ENCODE measurements around the gene FBXL13. TPM values are rescaled to one million over a fixed set of nuclear protein-coding genes. Genes with fewer than 3 reads are reported as not detected.

The FBXL13 gene
- polyA plus RNA-seq, 1 of the 3 experiments (the other 2 are of a cell fraction) = 1.1 TPM

DNA sequence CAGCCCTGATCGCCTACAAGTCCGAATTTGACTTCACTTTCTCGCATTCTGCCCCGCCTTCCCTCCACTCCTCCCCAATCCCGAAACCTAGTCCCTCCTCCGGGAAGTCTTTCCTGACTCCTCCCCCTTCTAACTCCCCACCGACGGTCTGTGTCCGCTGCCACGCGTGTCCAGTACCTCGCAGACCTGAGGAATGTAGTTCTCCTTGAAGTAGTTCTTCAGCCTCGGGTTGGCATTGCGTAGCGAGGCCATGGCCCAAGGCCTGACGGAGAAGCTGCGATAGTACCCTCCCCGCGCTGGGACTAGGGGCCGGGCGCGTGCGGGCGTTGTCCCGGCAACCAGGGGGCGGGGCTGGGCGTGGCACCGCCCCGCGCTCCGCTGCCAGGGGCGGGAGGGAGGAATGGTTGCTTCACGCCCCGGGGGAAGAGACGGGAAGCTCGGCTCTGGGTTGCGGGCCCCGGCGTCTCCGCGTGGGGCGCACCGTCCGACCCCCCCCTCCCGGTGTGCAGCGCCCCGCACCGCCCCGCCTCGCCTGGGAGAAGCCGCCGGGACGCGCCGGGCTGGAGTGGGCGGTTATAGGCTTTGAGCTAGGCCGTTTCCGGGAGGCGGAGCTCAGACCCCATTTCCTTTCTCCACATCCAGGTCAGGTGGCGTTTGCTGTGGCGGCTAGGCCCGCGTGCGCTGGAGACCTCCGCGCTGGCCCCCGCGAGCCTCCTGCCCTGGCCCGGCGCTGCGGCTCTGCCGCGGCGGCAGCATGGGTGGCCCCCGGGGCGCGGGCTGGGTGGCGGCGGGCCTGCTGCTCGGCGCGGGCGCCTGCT lies at the start of gene FBXL13, which contains the start of gene ARMC10 (continued):
- TF ChIP-seq MEF2A (IDR thresholded peaks at IDR 0.05; ENCODE audit: borderline replicate concordance, low read depth) (no peak), SMC3 (IDR thresholded peaks at IDR 0.05; ENCODE audit: low read depth, low read length) (no peak), NFIC (IDR thresholded peaks at IDR 0.05; ENCODE audit: borderline replicate concordance) (no peak), SIN3A (IDR thresholded peaks at IDR 0.05; ENCODE audit: borderline replicate concordance, low read depth, low read length) (peak; percentile 56), ELF1 (IDR thresholded peaks at IDR 0.05) (peak; percentile 79), EP300 (IDR thresholded peaks at IDR 0.05; ENCODE audit: borderline replicate concordance in 1 of 2, low read depth in 1 of 2, low read length in 1 of 2) (no peak; a peak in 2 of 4 replicates), JUND (IDR thresholded peaks at IDR 0.05) (no peak), CHD2 (IDR thresholded peaks at IDR 0.05; ENCODE audit: low read length, partially characterized antibody) (peak; percentile 48)
- TF ChIP-seq, protein P1, sequence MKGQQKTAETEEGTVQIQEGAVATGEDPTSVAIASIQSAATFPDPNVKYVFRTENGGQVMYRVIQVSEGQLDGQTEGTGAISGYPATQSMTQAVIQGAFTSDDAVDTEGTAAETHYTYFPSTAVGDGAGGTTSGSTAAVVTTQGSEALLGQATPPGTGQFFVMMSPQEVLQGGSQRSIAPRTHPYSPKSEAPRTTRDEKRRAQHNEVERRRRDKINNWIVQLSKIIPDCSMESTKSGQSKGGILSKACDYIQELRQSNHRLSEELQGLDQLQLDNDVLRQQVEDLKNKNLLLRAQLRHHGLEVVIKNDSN (IDR thresholded peaks at IDR 0.05; ENCODE audit: borderline replicate concordance, low read depth) = peak; percentile 71; the same call in 1 of the 2 replicates
- TF ChIP-seq, protein P2, sequence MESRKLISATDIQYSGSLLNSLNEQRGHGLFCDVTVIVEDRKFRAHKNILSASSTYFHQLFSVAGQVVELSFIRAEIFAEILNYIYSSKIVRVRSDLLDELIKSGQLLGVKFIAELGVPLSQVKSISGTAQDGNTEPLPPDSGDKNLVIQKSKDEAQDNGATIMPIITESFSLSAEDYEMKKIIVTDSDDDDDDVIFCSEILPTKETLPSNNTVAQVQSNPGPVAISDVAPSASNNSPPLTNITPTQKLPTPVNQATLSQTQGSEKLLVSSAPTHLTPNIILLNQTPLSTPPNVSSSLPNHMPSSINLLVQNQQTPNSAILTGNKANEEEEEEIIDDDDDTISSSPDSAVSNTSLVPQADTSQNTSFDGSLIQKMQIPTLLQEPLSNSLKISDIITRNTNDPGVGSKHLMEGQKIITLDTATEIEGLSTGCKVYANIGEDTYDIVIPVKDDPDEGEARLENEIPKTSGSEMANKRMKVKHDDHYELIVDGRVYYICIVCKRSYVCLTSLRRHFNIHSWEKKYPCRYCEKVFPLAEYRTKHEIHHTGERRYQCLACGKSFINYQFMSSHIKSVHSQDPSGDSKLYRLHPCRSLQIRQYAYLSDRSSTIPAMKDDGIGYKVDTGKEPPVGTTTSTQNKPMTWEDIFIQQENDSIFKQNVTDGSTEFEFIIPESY (IDR thresholded peaks at IDR 0.05; ENCODE audit: borderline replicate concordance, low read depth) = no peak

DNA sequence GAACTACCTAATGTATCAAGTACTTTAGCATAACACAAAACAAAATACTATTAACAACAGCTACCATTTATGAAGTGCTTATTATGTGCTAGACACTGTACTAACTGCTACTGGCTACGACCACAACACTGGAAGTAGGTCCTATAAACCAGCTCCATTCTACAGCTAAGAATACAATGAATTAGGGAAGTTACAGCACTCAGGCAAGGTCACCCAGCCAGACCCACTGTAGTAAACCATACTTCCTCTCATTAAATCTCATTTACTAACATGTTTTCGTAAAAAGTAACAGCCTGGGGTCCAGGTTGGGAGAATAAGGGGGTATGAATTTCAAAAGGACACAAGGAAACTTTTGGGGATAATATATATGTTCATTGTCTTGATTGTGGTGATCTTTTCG lies 48.9 kb upstream of the FBXL13 start:
- no peak for DNase-seq
- Histone ChIP-seq H3K9me3 (no peaks in the 10 kb centered on the region), H3K27ac (ENCODE audit: low read depth in 2 of 2, low read length in 1 of 2) (no peak overlapping the region), H3K27me3 (ENCODE audit: insufficient read depth) (no peaks in the 10 kb centered on the region), H4K20me1 (ENCODE audit: insufficient read depth) (no peaks in the 10 kb centered on the region), H3K9ac (no peak overlapping the region), H3K4me2 (no peak overlapping the region), H3F3A (replicated peaks; ENCODE audit: insufficient read depth) (no peaks in the 10 kb centered on the region), H3K4me1 (ENCODE audit: control insufficient read depth in 1 of 2, insufficient read depth in 2 of 2, low read depth in 1 of 2, low read length in 1 of 2) (no peaks in the 10 kb centered on the region), H2AFZ (ENCODE audit: low read depth) (no peak overlapping the region), H3K9me2 (no peaks in the 10 kb centered on the region), H3K79me2 (ENCODE audit: insufficient read depth) (0 out of 2 replicates have a peak, but pooled peaks cover 5% of the 10 kb centered on the region), H3K36me3 (replicated peaks in 1 of 2; ENCODE audit: control insufficient read depth in 1 of 2, insufficient read depth in 2 of 2, low read length in 1 of 2) (peaks cover 52 to 53% of the 10 kb centered on the region in 2 experiments), H3K4me3 (ENCODE audit: low read depth in 2 of 2, low read length in 1 of 2) (no peak overlapping the region)
- WGBS (ENCODE audit: low lambda C conversion rate) = 62% methylated on average over 3 of the region's 3 CpGs
- no peak for TF ChIP-seq YY1 (IDR thresholded peaks at IDR 0.05; ENCODE audit: low read depth)
- TF ChIP-seq RXRA (IDR thresholded peaks at IDR 0.05; ENCODE audit: borderline replicate concordance, low read depth) = no peak
- TF ChIP-seq JUND (IDR thresholded peaks at IDR 0.05) = no peak
- TF ChIP-seq, protein P3, sequence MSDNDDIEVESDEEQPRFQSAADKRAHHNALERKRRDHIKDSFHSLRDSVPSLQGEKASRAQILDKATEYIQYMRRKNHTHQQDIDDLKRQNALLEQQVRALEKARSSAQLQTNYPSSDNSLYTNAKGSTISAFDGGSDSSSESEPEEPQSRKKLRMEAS (IDR thresholded peaks at IDR 0.05; ENCODE audit: low read depth) = no peak
- no peak for TF ChIP-seq SIN3A (IDR thresholded peaks at IDR 0.05; ENCODE audit: borderline replicate concordance, low read depth, low read length)
- no peak for TF ChIP-seq FOXJ3 (CRISPR knock-in tag; IDR thresholded peaks at IDR 0.05)
- POLR2A ChIA-PET = no interaction called here
- CTCF ChIA-PET = interaction anchor here (1.5 kb wide), 1 partner anchor 20 kb away, joined by 8 read pairs; no protein-coding TSS in a partner anchor
